Measurements from ENCODE around the gene UBE2V1. TPM values are rescaled to one million over a fixed set of nuclear protein-coding genes. Genes with fewer than 3 reads are reported as not detected.
A peak's percentile ranks its signal among the peaks of the same experiment; 100 is the strongest.

Gene UBE2V1
- total and polyA plus RNA-seq, 2 of the 13 experiments (the other 11 are each of a cell fraction or from before 2014, with no cell fraction given), result 81.3 to 132 TPM

DNA sequence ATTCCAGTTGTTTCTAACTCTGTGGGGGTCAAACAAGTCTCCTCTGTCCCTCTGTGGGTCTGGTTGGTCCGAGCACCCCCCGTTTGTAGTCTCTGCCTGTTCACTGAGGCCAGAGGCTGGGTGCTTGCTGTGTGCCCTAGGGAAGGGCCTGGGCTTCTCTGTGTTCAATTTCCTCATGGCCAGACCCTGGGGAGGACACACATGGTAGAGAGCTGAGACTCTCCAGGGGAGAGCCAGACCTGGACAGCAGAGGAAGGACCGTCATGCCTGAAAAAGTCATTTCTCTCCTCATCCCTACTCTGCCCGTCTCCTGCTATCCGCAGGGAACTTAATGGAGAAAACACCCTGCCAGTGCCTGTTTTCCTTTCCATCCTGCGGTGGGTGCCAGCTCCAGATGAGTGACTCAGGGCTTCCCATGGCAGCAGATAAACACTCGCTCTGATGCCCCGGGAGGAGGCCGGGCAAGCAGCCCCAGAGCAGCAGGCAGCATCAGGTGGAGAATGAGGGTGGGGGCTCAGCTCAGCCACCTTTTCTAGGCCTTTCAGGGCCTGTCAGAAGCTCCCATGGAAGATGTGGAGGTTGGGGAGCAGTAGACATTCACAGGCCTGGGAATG lies 78.3 kb downstream of the UBE2V1 start:
- no peak for ATAC-seq
- peak overlapping the region; percentile 19; the same call in 1 of the 2 replicates for H3K4me2 ChIP-seq (ENCODE audit: low read depth, low read length)
- TF ChIP-seq DPF2 (CRISPR knock-in tag; IDR thresholded peaks at IDR 0.05; ENCODE audit: borderline replicate concordance, low read depth) (no peak), THAP8 (CRISPR knock-in tag; IDR thresholded peaks at IDR 0.05; ENCODE audit: borderline replicate concordance) (no peak), SCMH1 (CRISPR knock-in tag; IDR thresholded peaks at IDR 0.05; ENCODE audit: borderline replicate concordance) (no peak), SMAD3 (CRISPR knock-in tag; IDR thresholded peaks at IDR 0.05) (no peak), RXRA (CRISPR knock-in tag; IDR thresholded peaks at IDR 0.05) (peak; percentile 26; the same call in 1 of the 2 replicates), ZNF687 (CRISPR knock-in tag; IDR thresholded peaks at IDR 0.05) (peak; percentile 30; the same call in 1 of the 2 replicates), ZNF44 (CRISPR knock-in tag; IDR thresholded peaks at IDR 0.05) (no peak), POGK (CRISPR knock-in tag; conservative IDR thresholded peaks at IDR 0.05) (no peak), ZNF567 (CRISPR knock-in tag; IDR thresholded peaks at IDR 0.05; ENCODE audit: borderline replicate concordance) (0 out of 2 replicates have a peak, but pooled peaks have one; percentile 34), EP300 (IDR thresholded peaks at IDR 0.05; ENCODE audit: low read depth in 2 of 2, low read length in 2 of 2) (no peak), EP300 (CRISPR knock-in tag; IDR thresholded peaks at IDR 0.05; ENCODE audit: borderline replicate concordance) (no peak), NFYB (CRISPR knock-in tag; IDR thresholded peaks at IDR 0.05) (no peak), DNMT3B (CRISPR knock-in tag; conservative IDR thresholded peaks at IDR 0.05) (no peak), PHF20 (CRISPR knock-in tag; IDR thresholded peaks at IDR 0.05) (no peak)
- TF ChIP-seq, protein P1, sequence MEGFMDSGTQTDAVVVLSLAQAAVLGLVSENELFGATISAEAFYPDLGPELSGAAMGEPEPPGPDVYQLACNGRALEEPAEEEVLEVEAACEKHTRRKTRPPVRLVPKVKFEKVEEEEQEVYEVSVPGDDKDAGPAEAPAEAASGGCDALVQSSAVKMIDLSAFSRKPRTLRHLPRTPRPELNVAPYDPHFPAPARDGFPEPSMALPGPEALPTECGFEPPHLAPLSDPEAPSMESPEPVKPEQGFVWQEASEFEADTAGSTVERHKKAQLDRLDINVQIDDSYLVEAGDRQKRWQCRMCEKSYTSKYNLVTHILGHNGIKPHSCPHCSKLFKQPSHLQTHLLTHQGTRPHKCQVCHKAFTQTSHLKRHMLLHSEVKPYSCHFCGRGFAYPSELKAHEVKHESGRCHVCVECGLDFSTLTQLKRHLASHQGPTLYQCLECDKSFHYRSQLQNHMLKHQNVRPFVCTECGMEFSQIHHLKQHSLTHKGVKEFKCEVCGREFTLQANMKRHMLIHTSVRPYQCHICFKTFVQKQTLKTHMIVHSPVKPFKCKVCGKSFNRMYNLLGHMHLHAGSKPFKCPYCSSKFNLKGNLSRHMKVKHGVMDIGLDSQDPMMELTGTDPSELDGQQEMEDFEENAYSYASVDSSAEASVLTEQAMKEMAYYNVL (CRISPR knock-in tag; IDR thresholded peaks at IDR 0.05; ENCODE audit: borderline replicate concordance), result no peak

More for the DNA sequence above, 78.3 kb downstream of the UBE2V1 start:
- H3K4me1 ChIP-seq (ENCODE audit: insufficient read depth, low read length), result peaks cover 84% of the 10 kb centered on the region
- in situ Hi-C loops (cut with HindIII; ENCODE audit: extremely low pct_ligation_motif_present, low pct_unique_long_range_greater_than_20kb), result no loop called here
- H3K36me3 ChIP-seq (replicated peaks in 1 of 2; ENCODE audit: control insufficient read depth in 1 of 2, insufficient read depth in 2 of 2, low read length in 2 of 2), result no peaks in the 10 kb centered on the region
- CTCF ChIA-PET (ENCODE audit: low intra/inter-chr PET ratio, low total read pairs), result no interaction called here
- no peak overlapping the region; the same call in 1 of the 2 replicates for H3K9ac ChIP-seq (ENCODE audit: insufficient read depth, low read depth, low read length)
- intact Hi-C loops (cut with micrococcal nuclease; ENCODE audit: unreplicated experiment), result loop anchor here (5.0 kb wide), 1 partner anchor 52 kb away; the partner anchor contains the start of gene SNAI1
- DNase-seq (ENCODE audit: low spot score), result no peak
- no peaks in the 10 kb centered on the region for H3K9me3 ChIP-seq (ENCODE audit: low read length)
- BruUV-seq (replicated peaks), result no TSS peak
- H3K4me3 ChIP-seq (replicated peaks in 1 of 3; ENCODE audit: insufficient read depth in 1 of 3, low read depth in 2 of 3, low read length in 3 of 3), result no peak overlapping the region
- H4K20me1 ChIP-seq (ENCODE audit: insufficient read depth, low read length), result no peaks in the 10 kb centered on the region
- no peak for FAIRE-seq
- H3K27ac ChIP-seq (ENCODE audit: extremely low read length, insufficient read depth, low read length), result no peak overlapping the region
- H3K27me3 ChIP-seq (ENCODE audit: control insufficient read depth in 1 of 2, insufficient read depth in 2 of 2, low read length in 2 of 2), result peaks cover 3 to 14% of the 10 kb centered on the region in 2 experiments; a peak in 2 of 5 replicates
- no peaks in the 10 kb centered on the region for H3K79me2 ChIP-seq (ENCODE audit: insufficient read depth, low read length)
- 33% methylated on average over 9 of the region's 9 CpGs for WGBS (ENCODE audit: low lambda C conversion rate)
- POLR2A ChIA-PET, result interaction anchor here (0.6 to 1.3 kb wide), 3 partner anchors 53 to 137 kb away, joined by 3 to 4 read pairs (median 3); partner anchors contain the start of gene UBE2V1
- H2AFZ ChIP-seq (ENCODE audit: low read length), result no peak overlapping the region
